Right kidney (tissue), 1 donor: ENCODE measurements around the gene CPS1.

Experiments used
- DNase-seq: peaks from one replicate; pipeline ENCODE4 v3.0.0-alpha.2; 2016

The CPS1 gene

GRCh38 chr2:210606001-210606400, 49.6 kb downstream of the CPS1 start:
- no peak for DNase-seq

GRCh38 chr2:210611466-210611865, 55.1 kb downstream of the CPS1 start:
- no peak for DNase-seq

- DNase-seq: no peak
Measured at GRCh38 chr2:210616074-210616473, 59.7 kb downstream of the CPS1 start.

GRCh38 chr2:210617318-210617717, 60.9 kb downstream of the CPS1 start:
- DNase-seq: no peak

GRCh38 chr2:210617732-210618330, 61.4 kb downstream of the CPS1 start:
- DNase-seq: no peak

- no peak for DNase-seq
Measured at GRCh38 chr2:210620456-210620855, 64.1 kb downstream of the CPS1 start.

- no peak for DNase-seq
Measured at GRCh38 chr2:210623506-210623905, 67.1 kb downstream of the CPS1 start.

GRCh38 chr2:210626849-210627248, 70.5 kb downstream of the CPS1 start:
- DNase-seq: no peak

GRCh38 chr2:210630873-210631560, 74.6 kb downstream of the CPS1 start:
- DNase-seq: peak; percentile 8

GRCh38 chr2:210633699-210634098, 77.3 kb downstream of the CPS1 start:
- DNase-seq: no peak

GRCh38 chr2:210635257-210635656, 78.9 kb downstream of the CPS1 start:
- DNase-seq: no peak

GRCh38 chr2:210642333-210642732, 85.9 kb downstream of the CPS1 start:
- no peak for DNase-seq

- DNase-seq: no peak
Measured at GRCh38 chr2:210647151-210647550, 90.8 kb downstream of the CPS1 start.

GRCh38 chr2:210654091-210654490, 97.7 kb downstream of the CPS1 start:
- no peak for DNase-seq

- DNase-seq: no peak
Measured at GRCh38 chr2:210655229-210655975, 99.0 kb downstream of the CPS1 start.

GRCh38 chr2:210657874-210658273, 101.5 kb downstream of the CPS1 start:
- no peak for DNase-seq

- no peak for DNase-seq
Measured at GRCh38 chr2:210660751-210661150, 104.4 kb downstream of the CPS1 start.

- no peak for DNase-seq
Measured at GRCh38 chr2:210662560-210662959, 106.2 kb downstream of the CPS1 start.

GRCh38 chr2:210663631-210664089, 107.3 kb downstream of the CPS1 start:
- peak; percentile 7 for DNase-seq

GRCh38 chr2:210667711-210668110, 111.3 kb downstream of the CPS1 start:
- DNase-seq: no peak

- DNase-seq: no peak
Measured at GRCh38 chr2:210671065-210671464, 114.7 kb downstream of the CPS1 start.

GRCh38 chr2:210673117-210673516, 116.7 kb downstream of the CPS1 start:
- DNase-seq: no peak

- no peak for DNase-seq
Measured at GRCh38 chr2:210676067-210676466, 119.7 kb downstream of the CPS1 start.

- DNase-seq: no peak
Measured at GRCh38 chr2:210681491-210681890, 125.1 kb downstream of the CPS1 start.
